ENCODE data around the gene TESK1.

The TESK1 gene, protein sequence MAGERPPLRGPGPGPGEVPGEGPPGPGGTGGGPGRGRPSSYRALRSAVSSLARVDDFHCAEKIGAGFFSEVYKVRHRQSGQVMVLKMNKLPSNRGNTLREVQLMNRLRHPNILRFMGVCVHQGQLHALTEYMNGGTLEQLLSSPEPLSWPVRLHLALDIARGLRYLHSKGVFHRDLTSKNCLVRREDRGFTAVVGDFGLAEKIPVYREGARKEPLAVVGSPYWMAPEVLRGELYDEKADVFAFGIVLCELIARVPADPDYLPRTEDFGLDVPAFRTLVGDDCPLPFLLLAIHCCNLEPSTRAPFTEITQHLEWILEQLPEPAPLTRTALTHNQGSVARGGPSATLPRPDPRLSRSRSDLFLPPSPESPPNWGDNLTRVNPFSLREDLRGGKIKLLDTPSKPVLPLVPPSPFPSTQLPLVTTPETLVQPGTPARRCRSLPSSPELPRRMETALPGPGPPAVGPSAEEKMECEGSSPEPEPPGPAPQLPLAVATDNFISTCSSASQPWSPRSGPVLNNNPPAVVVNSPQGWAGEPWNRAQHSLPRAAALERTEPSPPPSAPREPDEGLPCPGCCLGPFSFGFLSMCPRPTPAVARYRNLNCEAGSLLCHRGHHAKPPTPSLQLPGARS

DNA sequence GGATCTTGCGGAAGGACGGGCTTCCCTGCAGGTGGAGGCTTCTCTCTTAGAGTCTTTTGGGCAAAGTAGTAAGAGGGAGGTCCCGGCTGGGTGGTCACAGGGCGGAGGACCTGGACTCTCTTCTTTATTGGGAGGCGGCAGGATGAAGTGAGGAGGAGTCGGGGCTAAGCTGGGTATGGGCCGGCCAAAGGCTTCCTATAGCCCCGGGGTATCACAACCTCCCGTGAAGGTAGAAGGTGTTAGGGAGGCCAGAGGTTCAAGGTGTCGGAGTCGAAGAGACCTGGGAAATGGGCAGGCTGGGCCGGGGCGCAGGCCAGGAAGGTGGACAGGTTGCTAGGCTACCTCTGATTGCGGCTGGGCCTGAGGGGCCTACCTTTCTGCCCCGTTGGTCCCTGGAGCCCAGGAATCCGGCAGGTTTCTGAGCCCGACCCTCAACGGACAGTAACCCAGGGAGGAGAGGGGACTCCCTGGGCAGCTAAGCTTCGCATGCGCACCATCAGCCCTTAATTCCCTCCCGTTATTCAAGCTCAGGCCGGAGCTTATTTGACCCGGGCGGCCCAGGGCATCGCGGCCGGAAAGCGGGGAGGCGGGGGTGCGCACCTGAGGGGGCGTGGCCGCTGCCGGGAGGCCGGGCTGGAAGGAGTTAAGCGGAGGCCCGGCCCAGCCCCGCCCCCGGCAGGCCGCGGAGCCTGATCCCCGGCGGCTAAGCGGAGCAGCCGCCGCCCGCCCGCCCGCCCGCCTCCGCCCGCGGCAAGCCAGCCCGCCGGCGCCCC is at the start of gene TESK1:
TSS of gene TESK1 (plus strand) at position 685 of the 773 bp plus-strand sequence. CDS start 358 bp downstream, outside the sequence.
- Histone ChIP-seq H3K4me3 (peak within 1 kb of the TSS; percentile 53 to 95 (median 74)), H3K27ac (peak within 1 kb of the TSS; percentile 56 to 94 (median 87))

DNA sequence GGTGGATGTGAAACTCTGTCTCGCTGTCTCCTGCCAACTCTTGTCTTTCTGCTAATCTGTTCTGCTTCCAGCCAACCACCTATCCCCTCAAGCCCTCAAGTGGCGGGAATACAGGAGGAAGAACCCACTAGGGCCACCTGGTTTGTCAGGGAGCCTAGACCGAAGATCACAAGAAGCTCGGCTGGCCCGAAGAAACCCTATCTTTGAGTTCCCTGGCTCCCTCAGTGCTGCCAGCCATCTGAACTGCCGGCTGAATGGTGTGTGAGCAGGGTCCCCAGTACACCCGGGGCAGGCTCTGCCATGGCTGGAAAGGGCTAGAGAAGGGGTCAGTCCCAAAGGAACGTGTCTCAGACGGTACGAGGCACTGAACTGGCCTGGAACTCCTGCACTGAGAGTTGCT is 49.2 kb upstream of the TESK1 start:
- H3K4me3 ChIP-seq: no peak overlapping the region
- H3K27ac ChIP-seq: no peak overlapping the region

DNA sequence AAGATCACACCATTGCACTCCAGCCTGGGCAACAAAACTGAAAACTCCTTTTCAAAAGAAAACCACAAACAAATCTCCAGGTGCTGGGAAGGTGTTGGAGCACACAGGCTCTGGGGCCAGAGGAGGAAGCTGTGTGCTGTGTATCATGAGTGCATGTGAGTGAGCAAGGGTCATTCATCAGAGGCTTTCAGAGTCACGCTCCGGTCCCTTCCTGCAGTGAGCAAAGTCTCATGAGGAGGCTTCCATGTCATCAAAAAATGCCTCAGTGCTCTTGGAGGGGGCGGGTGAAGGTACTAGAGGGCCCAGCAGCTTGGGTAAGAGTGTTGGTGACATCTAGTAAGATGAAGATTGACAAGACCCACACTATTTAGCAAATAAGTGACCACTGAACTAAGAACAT is 48.3 kb upstream of the TESK1 start:
- Histone ChIP-seq H3K27ac (no peak overlapping the region), H3K4me3 (no peak overlapping the region)

DNA sequence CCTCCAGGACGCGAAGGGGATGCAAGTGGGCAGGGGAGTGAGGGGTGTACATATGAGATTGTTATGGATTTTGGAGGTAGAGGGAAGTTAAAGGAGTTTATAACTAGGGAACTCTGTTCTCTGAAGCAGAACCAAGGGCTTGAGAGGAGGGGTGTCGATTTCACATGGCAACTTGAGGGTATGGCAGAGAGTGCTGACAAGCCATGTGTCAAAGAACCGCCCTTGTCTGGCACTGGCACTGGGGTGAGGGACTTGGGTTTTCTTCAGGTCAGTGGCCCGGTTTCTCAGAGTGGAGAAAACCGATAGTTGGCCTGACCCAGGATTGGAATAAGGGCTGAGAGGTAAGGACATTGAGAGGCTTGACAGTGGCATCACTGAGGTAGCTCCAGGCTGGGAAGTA is 47.7 kb upstream of the TESK1 start:
- Histone ChIP-seq H3K4me3 (no peak overlapping the region), H3K27ac (no peak overlapping the region)

DNA sequence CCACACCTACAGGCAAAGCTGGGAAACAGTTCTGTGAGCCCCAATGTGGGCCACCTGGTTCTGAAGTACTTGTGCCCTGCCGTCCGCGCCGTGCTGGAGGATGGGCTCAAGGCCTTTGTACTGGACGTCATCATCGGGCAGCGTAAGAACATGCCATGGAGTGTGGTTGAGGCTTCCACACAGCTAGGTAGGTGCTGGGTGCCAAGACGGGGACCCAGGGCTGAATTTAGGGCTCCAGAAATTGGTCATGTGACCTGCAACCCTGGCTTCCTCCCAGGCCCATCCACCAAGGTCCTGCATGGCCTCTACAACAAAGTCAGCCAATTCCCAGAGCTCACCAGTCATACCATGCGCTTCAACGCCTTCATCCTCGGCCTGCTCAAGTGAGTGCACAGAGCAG is 46.9 kb upstream of the TESK1 start:
- no peak overlapping the region for H3K27ac ChIP-seq

DNA sequence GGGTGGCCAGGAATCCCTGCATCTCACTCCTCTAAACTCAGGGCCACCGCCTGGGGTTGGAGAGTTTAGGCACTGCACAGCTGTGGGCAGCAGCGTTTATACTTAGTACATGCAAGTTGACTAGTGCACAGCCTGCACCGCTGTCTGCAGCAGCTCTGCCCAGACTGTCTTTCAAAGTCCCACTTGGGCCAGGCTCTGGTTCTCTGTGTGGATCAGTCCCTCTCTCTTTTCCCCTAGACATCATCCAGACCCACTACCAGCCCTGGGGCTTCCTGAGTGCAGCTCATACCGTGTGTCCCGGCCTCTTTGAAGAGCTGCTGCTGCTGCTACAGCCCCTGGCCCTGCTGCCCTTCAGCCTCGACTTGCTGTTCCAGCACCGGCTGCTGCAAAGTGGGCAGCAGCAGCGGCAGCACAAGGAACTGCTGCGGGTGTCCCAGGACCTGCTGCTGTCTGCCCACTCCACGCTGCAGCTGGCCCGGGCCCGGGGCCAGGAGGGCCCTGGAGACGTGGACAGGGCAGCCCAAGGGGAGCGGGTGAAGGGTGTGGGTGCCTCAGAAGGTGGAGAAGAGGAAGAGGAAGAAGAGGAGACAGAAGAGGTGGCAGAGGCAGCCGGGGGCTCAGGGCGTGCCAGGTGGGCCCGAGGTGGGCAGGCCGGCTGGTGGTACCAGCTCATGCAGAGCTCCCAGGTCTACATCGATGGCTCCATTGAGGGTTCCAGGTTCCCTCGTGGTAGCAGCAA is 45.1 kb upstream of the TESK1 start:
- Histone ChIP-seq H3K4me3 (no peak overlapping the region), H3K27ac (no peak overlapping the region)

More for the DNA sequence above, 46.9 kb upstream of the TESK1 start:
- H3K4me3 ChIP-seq: no peak overlapping the region

DNA sequence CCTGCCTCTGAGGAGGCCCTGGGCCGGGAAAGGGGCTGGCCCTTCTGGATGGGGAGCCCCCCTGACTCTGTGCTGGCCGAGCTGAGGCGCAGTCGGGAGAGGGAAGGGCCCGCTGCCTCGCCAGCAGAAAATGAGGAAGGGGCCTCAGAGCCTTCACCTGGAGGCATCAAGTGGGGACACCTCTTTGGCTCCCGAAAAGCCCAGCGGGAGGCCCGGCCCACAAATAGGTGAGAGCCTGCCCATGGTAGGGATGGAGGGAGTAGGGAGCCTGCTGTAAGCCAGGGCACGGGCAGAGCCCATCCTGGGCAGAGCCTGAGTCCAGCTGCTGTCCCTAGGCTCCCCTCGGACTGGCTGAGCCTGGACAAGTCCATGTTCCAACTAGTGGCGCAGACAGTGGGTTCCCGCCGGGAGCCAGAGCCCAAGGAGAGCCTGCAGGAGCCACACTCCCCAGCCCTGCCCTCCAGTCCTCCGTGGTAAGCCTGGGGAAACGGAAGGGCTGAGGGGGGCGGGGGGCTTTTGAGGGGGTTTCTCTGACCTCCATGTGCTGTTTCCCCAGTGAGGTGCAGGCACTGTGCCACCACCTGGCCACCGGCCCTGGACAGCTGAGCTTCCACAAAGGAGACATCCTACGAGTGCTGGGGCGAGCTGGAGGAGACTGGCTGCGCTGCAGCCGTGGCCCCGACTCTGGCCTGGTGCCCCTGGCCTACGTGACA is 44.3 kb upstream of the TESK1 start:
- peak overlapping the region in 1 of 21 experiments; percentile 12 for H3K27ac ChIP-seq
- H3K4me3 ChIP-seq: no peak overlapping the region

DNA sequence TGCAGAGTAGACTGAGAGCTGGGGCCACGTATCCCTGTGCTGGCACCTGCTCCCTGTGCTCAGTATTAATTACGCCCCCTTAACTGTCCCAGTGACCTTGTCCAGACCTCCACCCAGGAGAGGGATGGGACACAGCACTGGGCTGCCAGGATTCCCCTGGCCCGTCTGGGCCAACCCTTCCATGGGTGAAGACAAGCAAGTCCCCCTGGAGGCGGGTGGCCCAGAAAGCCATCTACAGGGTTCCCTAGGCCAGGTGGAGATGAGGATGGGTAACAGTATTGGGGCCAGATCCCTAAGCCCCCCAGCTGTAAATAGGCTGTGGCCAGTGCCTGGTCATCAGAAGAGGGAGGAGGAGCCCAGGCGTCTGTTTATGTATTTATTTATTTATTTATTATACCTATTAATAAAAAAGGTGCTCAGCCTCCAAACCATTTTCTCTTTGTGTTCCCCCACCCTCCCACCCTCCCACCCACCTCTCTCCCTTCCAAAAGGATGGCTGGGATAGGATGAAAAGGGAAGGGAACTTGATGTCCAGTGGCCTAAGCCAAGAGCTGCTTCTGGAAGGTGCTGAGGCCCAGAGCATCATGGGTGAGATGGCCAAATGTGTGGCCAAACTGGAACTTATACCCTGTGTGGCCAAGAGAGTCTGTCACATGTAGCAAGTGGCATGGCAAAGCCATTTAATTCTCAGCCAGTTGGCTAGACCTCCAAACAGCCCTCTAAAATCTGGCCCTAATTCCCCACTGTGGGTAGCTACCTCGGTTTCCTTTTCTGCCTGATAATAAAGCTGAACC is 43.4 kb upstream of the TESK1 start:
- Histone ChIP-seq H3K4me3 (no peak overlapping the region), H3K27ac (peak overlapping the region in 3 of 21 experiments; percentile 12 to 66 (median 29))

DNA sequence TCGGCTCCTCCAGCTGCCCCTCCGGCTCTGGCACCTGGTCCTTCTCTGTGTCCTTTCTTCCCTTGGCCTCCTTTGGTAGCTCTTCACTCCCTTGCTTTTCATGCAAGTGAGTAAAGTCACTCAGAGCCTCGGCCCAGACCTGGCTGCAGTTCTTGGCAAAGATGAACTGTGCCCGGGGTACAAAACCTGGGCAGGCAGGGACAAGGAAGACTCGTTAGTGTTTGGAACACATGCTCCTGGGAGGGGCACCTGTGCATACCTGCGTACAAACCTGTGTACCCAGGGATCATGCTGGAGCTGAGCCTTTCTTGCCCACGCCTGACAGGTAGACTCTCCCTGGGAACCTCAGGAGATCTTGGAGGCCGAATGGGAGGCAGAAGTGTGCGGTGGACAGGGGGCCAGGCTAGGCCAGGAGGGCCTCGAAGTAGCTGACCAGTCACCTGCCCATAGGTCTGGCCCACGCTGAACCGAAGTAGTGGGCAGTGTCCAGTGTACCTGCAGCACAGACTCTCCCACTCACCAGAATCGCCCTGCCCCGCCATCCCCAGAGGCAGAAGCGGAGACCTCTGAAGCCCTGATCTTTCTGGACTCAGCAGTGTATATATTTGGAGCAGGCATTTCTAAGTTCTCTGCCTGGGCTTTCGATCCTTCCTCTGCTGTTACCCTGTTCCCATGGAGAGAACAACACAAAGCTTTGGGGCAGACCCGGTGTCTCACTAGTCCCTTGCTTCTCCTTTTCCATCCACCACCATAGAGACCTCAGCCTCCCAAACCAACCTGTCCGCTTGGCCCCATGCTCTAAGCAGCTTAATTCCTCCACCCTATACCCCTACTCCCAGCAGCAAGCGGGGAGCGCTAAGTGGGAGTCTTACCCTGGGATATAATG is 41.9 kb upstream of the TESK1 start:
- Histone ChIP-seq H3K4me3 (no peak overlapping the region), H3K27ac (peak overlapping the region in 10 of 21 experiments; percentile 4 to 73 (median 56))

DNA sequence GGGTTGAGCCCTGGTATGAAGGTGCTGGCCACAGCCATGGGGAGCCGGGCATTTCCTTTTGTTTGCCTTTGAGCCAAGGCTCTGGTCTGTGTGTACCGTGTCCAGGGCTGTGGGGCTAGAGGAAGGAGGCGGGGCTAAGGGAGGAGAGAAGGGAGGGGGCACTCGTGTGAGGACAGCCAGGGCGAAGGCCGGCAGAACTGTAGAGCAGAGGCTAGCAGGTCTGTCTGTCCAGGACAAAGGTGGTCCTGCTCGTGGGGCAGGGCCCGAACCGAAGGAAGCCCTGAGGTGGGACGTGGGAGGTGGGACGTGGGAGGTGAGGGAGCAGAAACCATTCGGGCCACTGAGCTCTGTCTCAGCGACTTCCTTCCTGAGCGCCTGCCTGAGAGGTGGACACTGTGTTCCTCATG is 41.3 kb upstream of the TESK1 start:
- Histone ChIP-seq H3K4me3 (no peak overlapping the region), H3K27ac (peak overlapping the region in 8 of 21 experiments; percentile 34 to 73 (median 60))

DNA sequence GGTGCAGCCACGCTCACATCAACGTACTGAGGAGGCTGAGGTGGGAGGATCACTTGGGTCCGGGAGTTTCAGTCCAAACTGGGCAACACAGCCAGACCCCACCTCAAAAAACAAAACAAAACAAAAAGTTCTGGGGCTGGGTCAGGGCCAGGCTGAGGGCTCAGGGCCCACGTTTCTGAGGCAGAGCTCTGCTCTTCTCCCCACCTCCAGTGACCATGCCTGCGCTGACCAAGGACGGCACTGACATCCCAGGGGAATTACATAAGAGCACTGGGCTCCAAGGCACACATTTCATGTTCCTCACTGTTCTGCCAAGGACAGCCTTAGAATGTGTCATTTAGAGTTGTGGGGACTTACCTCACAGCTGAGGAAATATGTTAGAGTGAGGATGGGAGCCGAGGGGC is 40.4 kb upstream of the TESK1 start:
- Histone ChIP-seq H3K4me3 (no peak overlapping the region), H3K27ac (peak overlapping the region in 3 of 21 experiments; percentile 0 to 71 (median 4))

DNA sequence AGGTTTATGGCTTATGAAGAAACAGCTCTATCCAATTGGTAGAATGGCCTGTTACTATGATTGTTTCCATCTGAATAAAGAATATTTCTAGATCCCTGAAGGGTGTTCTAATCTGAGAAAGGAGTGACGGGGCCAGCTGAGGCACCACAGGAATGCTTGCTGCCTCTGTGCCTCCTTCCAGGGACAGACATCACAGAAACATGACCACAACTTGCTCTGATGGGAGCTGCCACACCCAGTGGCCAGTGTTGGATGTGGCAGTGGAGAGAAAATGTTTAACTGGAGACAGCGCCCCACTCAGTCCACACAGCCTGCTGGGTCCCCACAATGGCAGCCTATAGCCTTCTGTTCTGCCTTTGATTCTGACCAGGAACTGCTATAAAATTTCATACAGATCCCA is 38.6 kb upstream of the TESK1 start:
- Histone ChIP-seq H3K27ac (no peak overlapping the region), H3K4me3 (no peak overlapping the region)

DNA sequence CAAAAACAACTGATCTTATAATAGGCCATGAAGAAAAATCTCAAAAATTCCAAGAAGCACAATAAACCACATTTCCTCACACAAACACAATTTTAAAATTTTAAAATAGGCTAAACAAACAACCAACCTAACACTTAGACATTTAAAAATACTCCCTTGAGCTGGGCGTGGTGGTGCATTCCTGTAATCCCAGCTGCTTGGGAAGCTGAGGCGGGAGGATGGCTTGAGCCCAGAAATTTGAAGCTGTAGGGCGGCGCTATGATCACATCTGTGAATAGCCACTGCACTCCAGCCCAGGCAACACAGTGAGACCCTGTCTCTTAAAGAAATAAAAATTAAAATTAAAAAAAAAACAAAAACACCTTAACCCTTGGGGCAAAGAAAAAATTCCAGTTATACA is 36.9 kb upstream of the TESK1 start:
- no peak overlapping the region for H3K4me3 ChIP-seq
- no peak overlapping the region for H3K27ac ChIP-seq

DNA sequence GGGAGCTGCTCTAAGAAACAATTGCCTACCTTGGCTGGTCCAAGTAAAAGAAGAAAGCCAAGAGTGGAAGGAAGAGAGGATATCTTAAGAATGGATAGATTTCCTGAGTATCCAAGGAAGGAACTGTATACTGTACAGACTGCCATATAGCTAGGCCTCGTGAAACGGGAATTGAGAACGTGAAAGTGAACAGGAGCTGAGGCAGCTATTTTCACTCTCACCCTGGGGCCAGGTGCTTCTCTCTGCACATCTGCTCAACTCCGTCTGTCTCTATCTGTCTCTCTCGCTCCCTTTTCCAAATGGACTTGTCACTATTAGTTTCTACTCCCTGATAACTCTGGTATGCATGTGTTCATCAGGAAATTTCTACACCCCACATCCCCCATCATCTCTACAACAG is 35.9 kb upstream of the TESK1 start:
- Histone ChIP-seq H3K4me3 (no peak overlapping the region), H3K27ac (no peak overlapping the region)

DNA sequence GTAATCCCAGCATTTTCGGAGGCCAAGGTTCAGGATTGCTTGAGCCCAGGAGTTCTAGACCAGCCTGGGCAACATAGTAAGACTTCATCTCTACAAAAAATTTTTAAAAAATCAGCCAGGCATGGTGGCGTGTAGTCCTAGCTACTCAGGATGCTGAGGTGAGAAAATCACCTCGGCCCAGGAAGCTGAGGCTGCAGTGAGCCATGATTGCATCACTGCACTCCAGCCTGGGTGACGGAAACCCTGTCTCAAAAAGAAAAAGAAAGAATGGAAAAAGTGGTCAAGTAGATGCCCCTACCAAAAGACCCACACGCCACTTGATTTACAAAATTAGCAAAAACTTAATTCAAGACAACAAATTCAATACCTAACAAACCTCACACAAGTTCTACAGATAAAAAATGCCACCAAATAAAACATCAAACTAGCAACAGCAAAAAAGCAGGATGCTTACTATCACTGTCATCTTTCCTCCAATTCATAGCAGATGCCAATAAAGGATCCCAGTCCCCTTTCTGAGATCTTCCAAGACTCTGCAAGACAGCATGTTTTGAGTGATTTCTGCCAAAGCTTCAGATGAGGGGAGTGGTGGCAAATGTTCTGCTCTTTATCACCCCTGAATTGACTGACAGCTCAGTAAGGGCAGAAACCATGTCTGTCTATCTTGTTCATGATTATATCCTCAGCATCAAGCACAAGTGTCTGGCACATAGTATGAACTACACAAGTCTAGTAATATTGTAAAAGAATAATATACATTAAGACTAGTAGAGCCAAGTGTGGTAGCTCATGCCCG is 34.2 kb upstream of the TESK1 start:
- H3K27ac ChIP-seq: peak overlapping the region in 1 of 21 experiments; percentile 59
- no peak overlapping the region for H3K4me3 ChIP-seq

DNA sequence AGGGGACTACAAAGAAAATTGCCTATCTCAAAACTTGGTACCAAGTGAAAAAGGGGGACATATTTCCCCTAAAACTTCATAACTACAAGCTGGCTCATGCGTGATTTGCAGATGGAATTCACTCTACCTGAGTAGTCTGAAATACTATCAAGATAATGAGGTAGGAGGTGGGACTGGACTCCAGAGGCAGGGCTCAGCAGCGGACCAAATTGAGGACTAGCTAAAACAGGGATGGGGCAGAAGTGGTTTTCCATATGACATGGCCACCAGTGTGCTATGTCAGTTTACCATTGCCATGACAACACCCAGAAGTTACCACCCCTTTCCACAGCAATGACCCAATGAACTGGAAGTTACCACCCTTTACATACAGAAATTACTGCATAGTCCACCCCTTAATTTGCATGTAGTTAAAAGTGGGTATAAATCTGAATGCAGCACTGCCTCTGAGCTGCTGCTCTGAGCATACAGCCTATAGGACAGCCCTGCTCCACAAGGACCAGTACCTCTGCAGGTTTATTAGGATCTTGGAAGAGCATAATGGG is 30.4 kb upstream of the TESK1 start:
- Histone ChIP-seq H3K4me3 (no peak overlapping the region), H3K27ac (no peak overlapping the region)
